CD4-positive, alpha-beta T cell treated with Interleukin-2 at 100 ng/mL for 4 hours (primary cell): ENCODE measurements around the gene GADD45B.
"Not testable (repeated sequence)": the region's sequence is repeated elsewhere in the genome, so short reads cannot be mapped to it uniquely, and the experiment has no call there.

Experiments used
- DNase-seq: peaks from one replicate; pipeline ENCODE4 v3.0.0-alpha.2; 2020; ENCODE audit warnings: low spot score

Gene GADD45B

GRCh38 chr19:2444251-2445002 lies 31.5 kb upstream of the GADD45B start:
- DNase-seq, result no peak

GRCh38 chr19:2446381-2446780 lies 29.5 kb upstream of the GADD45B start:
- DNase-seq, result no peak

GRCh38 chr19:2449019-2449418 lies 26.9 kb upstream of the GADD45B start:
- no peak for DNase-seq

- no peak for DNase-seq
Measured at GRCh38 chr19:2451138-2451537, 24.8 kb upstream of the GADD45B start.

- DNase-seq, result no peak
Measured at GRCh38 chr19:2451741-2452140, 24.2 kb upstream of the GADD45B start.

- no peak for DNase-seq
Measured at GRCh38 chr19:2453431-2454025, 22.4 kb upstream of the GADD45B start.

- DNase-seq, result no peak
Measured at GRCh38 chr19:2454199-2454961, 21.5 kb upstream of the GADD45B start.

- no peak for DNase-seq
Measured at GRCh38 chr19:2454962-2455850, 20.7 kb upstream of the GADD45B start.

- DNase-seq, result peak; percentile 28
Measured at GRCh38 chr19:2455851-2456570, 19.9 kb upstream of the GADD45B start.

GRCh38 chr19:2457394-2458037 lies 18.4 kb upstream of the GADD45B start:
- no peak for DNase-seq

GRCh38 chr19:2458054-2458453 lies 17.9 kb upstream of the GADD45B start:
- no peak for DNase-seq

GRCh38 chr19:2458776-2459175 lies 17.2 kb upstream of the GADD45B start:
- DNase-seq, result not testable (repeated sequence)

GRCh38 chr19:2460245-2460644 lies 15.7 kb upstream of the GADD45B start:
- no peak for DNase-seq

- DNase-seq, result peak; percentile 55
Measured at GRCh38 chr19:2461751-2462634, 13.9 kb upstream of the GADD45B start.

GRCh38 chr19:2462635-2463421 lies 13.1 kb upstream of the GADD45B start:
- DNase-seq, result no peak

GRCh38 chr19:2463694-2464093 lies 12.2 kb upstream of the GADD45B start:
- not testable (repeated sequence) for DNase-seq

GRCh38 chr19:2464389-2464788 lies 11.5 kb upstream of the GADD45B start:
- no peak for DNase-seq

- no peak for DNase-seq
Measured at GRCh38 chr19:2468596-2468995, 7.3 kb upstream of the GADD45B start.
